CD14-positive monocyte (primary cell): Measurements from ENCODE around the gene PHPT1. TPM values are rescaled to one million over a fixed set of nuclear protein-coding genes. Genes with fewer than 3 reads are reported as not detected.

Experiments
- DNase-seq, 3 donors: peaks; one replicate each; pipeline ENCODE4 v3.0.0-alpha.2; 2011 to 2022
- H2AFZ ChIP-seq: 2 replicates; pipeline ENCODE4 v1.6.0; 2012; ENCODE audit warnings: mild to moderate bottlenecking, low read depth, low read length, inconsistent platforms; ENCODE audit not compliant: insufficient read depth, poor library complexity, severe bottlenecking
- H3K27ac ChIP-seq, 2 donors: 1 replicate in 1 of 2; 2 replicates in 1 of 2; pipeline ENCODE4 v1.5.1; 2012 to 2013; ENCODE audit warnings: low read length in 2 of 2, control low read depth in 1 of 2, inconsistent platforms in 1 of 2, low read depth in 1 of 2, mild to moderate bottlenecking in 1 of 2
- H3K27me3 ChIP-seq, 2 donors: one replicate each; pipeline versions ENCODE4 v1.6.0 to v1.6.1; 2011 to 2013; ENCODE audit warnings: low read length in 2 of 2; ENCODE audit not compliant: control insufficient read depth in 2 of 2, insufficient read depth in 2 of 2
- H3K36me3 ChIP-seq, 2 donors: replicated peaks in 1 of 2; 1 replicate in 1 of 2; 2 replicates in 1 of 2; pipeline versions ENCODE4 v1.5.1 to v1.6.1; 2012 to 2013; ENCODE audit warnings: low read length in 2 of 2, control low read depth in 1 of 2, inconsistent platforms in 1 of 2, mild to moderate bottlenecking in 1 of 2; ENCODE audit not compliant: insufficient read depth in 2 of 2, control insufficient read depth in 1 of 2
- H3K4me1 ChIP-seq, 2 donors: 1 replicate in 1 of 2; 2 replicates in 1 of 2; pipeline versions ENCODE4 v1.5.1 to v1.6.1; 2012 to 2013; ENCODE audit warnings: low read length in 2 of 2, control low read depth in 1 of 2, inconsistent platforms in 1 of 2, mild to moderate bottlenecking in 1 of 2, moderate library complexity in 1 of 2; ENCODE audit not compliant: insufficient read depth in 2 of 2, control insufficient read depth in 1 of 2
- H3K4me2 ChIP-seq: replicated peaks from 2 replicates; pipeline ENCODE3; 2012; ENCODE audit warnings: low read length, moderate library complexity, mild to moderate bottlenecking; ENCODE audit not compliant: poor library complexity, severe bottlenecking; ENCODE audit errors: extremely low read depth
- H3K4me3 ChIP-seq, 3 experiments: fragments of 200-600 bp in 1 of 3; sonication (generic) in 1 of 3; replicated peaks in 1 of 3; 1 replicate in 2 of 3; 2 replicates in 1 of 3; pipeline ENCODE4 v1.5.1; 2011 to 2013; ENCODE audit warnings: low read length in 3 of 3, mild to moderate bottlenecking in 3 of 3, control low read depth in 2 of 3, low read depth in 2 of 3, inconsistent platforms in 1 of 3, moderate library complexity in 1 of 3
- H3K79me2 ChIP-seq: 2 replicates; pipeline ENCODE4 v1.6.0; 2012; ENCODE audit warnings: mild to moderate bottlenecking, control low read depth, inconsistent platforms, low read length, moderate library complexity; ENCODE audit not compliant: insufficient read depth
- H3K9ac ChIP-seq: 2 replicates; pipeline ENCODE4 v1.6.0; 2017; ENCODE audit warnings: low read length, mild to moderate bottlenecking; ENCODE audit not compliant: insufficient read depth, poor library complexity, severe bottlenecking
- H3K9me3 ChIP-seq, 2 donors: replicated peaks in 1 of 2; 1 replicate in 1 of 2; 2 replicates in 1 of 2; pipeline versions ENCODE4 v1.5.1 to v1.6.1; 2012 to 2013; ENCODE audit warnings: low read length in 2 of 2, control low read depth in 1 of 2; ENCODE audit not compliant: control insufficient read depth in 1 of 2, insufficient read depth in 1 of 2
- H4K20me1 ChIP-seq: 2 replicates; pipeline ENCODE4 v1.6.0; 2012; ENCODE audit warnings: mild to moderate bottlenecking, low read length, control low read depth, moderate library complexity; ENCODE audit not compliant: insufficient read depth
- H3K27ac Mint-ChIP-seq, 7 donors: one replicate each; pipeline ENCODE4 v1.8.0; 2020; ENCODE audit warnings: mild to moderate bottlenecking in 7 of 7, mixed read lengths in 7 of 7, moderate library complexity in 6 of 7, inconsistent platforms in 2 of 7
- H3K27me3 Mint-ChIP-seq, 3 donors: one replicate each; pipeline ENCODE4 v1.8.0; 2021 to 2022; ENCODE audit warnings: low read depth in 3 of 3, mild to moderate bottlenecking in 3 of 3, mixed read lengths in 3 of 3, moderate library complexity in 3 of 3, inconsistent platforms in 1 of 3
- H3K36me3 Mint-ChIP-seq, 2 donors: one replicate each; pipeline ENCODE4 v1.8.0; 2020; ENCODE audit warnings: mixed read lengths in 2 of 2, inconsistent platforms in 1 of 2, mild to moderate bottlenecking in 1 of 2
- H3K4me1 Mint-ChIP-seq: one replicate; pipeline ENCODE4 v1.8.0; 2020; ENCODE audit warnings: mild to moderate bottlenecking, mixed read lengths
- H3K4me3 Mint-ChIP-seq, 2 donors: one replicate each; pipeline ENCODE4 v1.8.0; 2020; ENCODE audit warnings: mild to moderate bottlenecking in 2 of 2, mixed read lengths in 2 of 2, moderate library complexity in 1 of 2
- H3K9me3 Mint-ChIP-seq, 7 donors: one replicate each; pipeline ENCODE4 v1.8.0; 2020 to 2022; ENCODE audit warnings: mixed read lengths in 7 of 7, mild to moderate bottlenecking in 6 of 7, moderate library complexity in 6 of 7, inconsistent platforms in 2 of 7
- CTCF ChIP-seq: fragments of 200-600 bp; IDR thresholded peaks from one replicate; pipeline ENCODE4 v1.8.0; 2022; ENCODE audit warnings: antibody characterized with exemption, mild to moderate bottlenecking
- WGBS: methylation state at CpG from one replicate; pipeline ENCODE4 v1.1.5; 2013; ENCODE audit warnings: missing lambda C conversion rate; ENCODE audit not compliant: insufficient coverage; 5-methylcytosine and 5-hydroxymethylcytosine counted together
- intact Hi-C, 2 donors: fragments of 100-400 bp; cut with micrococcal nuclease; formaldehyde crosslinking; loops; one replicate each; pipeline versions ENCODE4 v1.15.0 to v1.15.1; 2023
- polyA plus RNA-seq, 3 donors: library from polyadenylated mRNA; depleted of rRNA in 1 of 3; unstranded in 2 of 3; stranded (reverse) in 1 of 3; fragments of 300-500 nt in 2 of 3; fragments of >200 nt in 1 of 3; fragmentation: Illumina TruSeq in 2 of 3; gene quantifications; 1 replicate in 2 of 3; 2 replicates in 1 of 3; pipeline ENCODE4 v1.2.3, GENCODE V29; 2012 to 2021

The PHPT1 gene
- polyA plus RNA-seq, 3 donors = 70.0 to 163 (median 94.3) TPM

GRCh38 chr9:136828474-136829140, 20.6 kb upstream of the PHPT1 start:
- H3K27ac Mint-ChIP-seq = no peak overlapping the region

GRCh38 chr9:136829412-136829811, 19.8 kb upstream of the PHPT1 start:
- H3K4me1 Mint-ChIP-seq = no peaks in the 10 kb centered on the region
- no peak for DNase-seq
- Histone ChIP-seq H3K4me2 (no peak overlapping the region), H3K27me3 (no peaks in the 10 kb centered on the region), H3K36me3 (peaks cover 74 to 92% of the 10 kb centered on the region in 2 donors), H3K9me3 (no peaks in the 10 kb centered on the region), H3K79me2 (no peaks in the 10 kb centered on the region), H3K9ac (no peak overlapping the region), H4K20me1 (no peaks in the 10 kb centered on the region), H3K4me1 (no peaks in the 10 kb centered on the region), H3K27ac (no peak overlapping the region), H3K4me3 (no peak overlapping the region), H2AFZ (no peak overlapping the region)
- H3K36me3 Mint-ChIP-seq = peaks cover 55 to 88% of the 10 kb centered on the region in 2 donors
- no peaks in the 10 kb centered on the region for H3K9me3 Mint-ChIP-seq
- 99% methylated on average over 14 of the region's 14 CpGs for WGBS
- peaks cover 0 to 2% (median 0%) of the 10 kb centered on the region in 3 donors for H3K27me3 Mint-ChIP-seq
- no peak overlapping the region for H3K4me3 Mint-ChIP-seq
- no peak for TF ChIP-seq CTCF
- H3K27ac Mint-ChIP-seq = peak overlapping the region in 1 of 7 donors; percentile 18
- intact Hi-C loops = no loop called here

More at GRCh38 chr9:136828474-136829140, 20.6 kb upstream of the PHPT1 start:
- peaks cover 4% of the 10 kb centered on the region for H4K20me1 ChIP-seq
- no peaks in the 10 kb centered on the region for H3K9me3 ChIP-seq
- no peak overlapping the region for H3K27ac ChIP-seq
- no peak overlapping the region for H3K4me3 ChIP-seq
- Mint-ChIP-seq H3K9me3 (no peaks in the 10 kb centered on the region), H3K27me3 (peaks cover 0 to 2% (median 0%) of the 10 kb centered on the region in 3 donors), H3K4me1 (no peaks in the 10 kb centered on the region), H3K4me3 (no peak overlapping the region), H3K36me3 (peaks cover 57 to 89% of the 10 kb centered on the region in 2 donors)
- no peak for DNase-seq
- H3K79me2 ChIP-seq = no peaks in the 10 kb centered on the region
- peaks cover 78 to 95% of the 10 kb centered on the region in 2 donors for H3K36me3 ChIP-seq
- no peaks in the 10 kb centered on the region for H3K4me1 ChIP-seq
- 98% methylated on average over 28 of the region's 31 CpGs for WGBS
- no peak overlapping the region for H3K9ac ChIP-seq
- H3K4me2 ChIP-seq = no peak overlapping the region
- H2AFZ ChIP-seq = no peak overlapping the region
- intact Hi-C loops = no loop called here
- H3K27me3 ChIP-seq = no peaks in the 10 kb centered on the region
- no peak for TF ChIP-seq CTCF
